Thyroid gland (tissue), 4 donors: Measurements from ENCODE around the gene TMSB4X.

Experiments used
- CTCF ChIP-seq, 6 experiments: fragments of 200-600 bp in 3 of 6; fragments of 450-650 bp in 3 of 6; sonication (generic) in 3 of 6; IDR thresholded peaks; one replicate each; pipeline ENCODE4 v1.5.1; 2016 to 2019; ENCODE audit warnings: antibody characterized with exemption in 6 of 6, mild to moderate bottlenecking in 2 of 6, inconsistent platforms in 1 of 6, moderate library complexity in 1 of 6
- POLR2A ChIP-seq, 2 donors: fragments of 450-650 bp; IDR thresholded peaks; one replicate each; pipeline ENCODE4 v1.6.1; 2017; ENCODE audit warnings: antibody characterized with exemption in 2 of 2, mild to moderate bottlenecking in 2 of 2, moderate library complexity in 1 of 2

GRCh38 chrX:13001097-13001496, 26.2 kb downstream of the TMSB4X start:
- TF ChIP-seq CTCF (IDR thresholded peaks at IDR 0.05) (no peak), POLR2A (IDR thresholded peaks at IDR 0.05) (no peak)
